Trophoblast cell (in vitro differentiated cells and primary cell): ENCODE measurements around the gene SNCA.

Experiments
- DNase-seq, 2 donors: peaks; one replicate each; pipeline ENCODE4 v3.0.0-alpha.2; 2016
- H2AFZ ChIP-seq: 2 replicates; pipeline ENCODE4 v1.6.1; 2013; ENCODE audit warnings: low read length, moderate library complexity, mild to moderate bottlenecking; ENCODE audit not compliant: insufficient read depth, poor library complexity
- H2AK5ac ChIP-seq: 2 replicates; pipeline ENCODE4 v1.6.1; 2013; ENCODE audit warnings: mild to moderate bottlenecking, low read length
- H2BK120ac ChIP-seq: 2 replicates; pipeline ENCODE4 v1.6.1; 2013; ENCODE audit warnings: low read length, mild to moderate bottlenecking, moderate library complexity; ENCODE audit not compliant: insufficient read depth, poor library complexity
- H2BK12ac ChIP-seq: 2 replicates; pipeline ENCODE4 v1.6.1; 2013; ENCODE audit warnings: mild to moderate bottlenecking, low read length, moderate library complexity
- H2BK5ac ChIP-seq: 2 replicates; pipeline ENCODE4 v1.6.1; 2013; ENCODE audit warnings: low read length, low read depth, moderate library complexity, mild to moderate bottlenecking; ENCODE audit not compliant: poor library complexity
- H3K14ac ChIP-seq: 2 replicates; pipeline ENCODE4 v1.6.1; 2013; ENCODE audit warnings: mild to moderate bottlenecking, low read length
- H3K18ac ChIP-seq: 2 replicates; pipeline ENCODE4 v1.6.1; 2013; ENCODE audit warnings: mild to moderate bottlenecking, low read length
- H3K23ac ChIP-seq: 2 replicates; pipeline ENCODE4 v1.6.1; 2013; ENCODE audit warnings: low read length
- H3K27ac ChIP-seq: 2 replicates; pipeline ENCODE4 v1.5.1; 2013; ENCODE audit warnings: low read depth, mild to moderate bottlenecking, inconsistent platforms, low read length, moderate library complexity
- H3K27me3 ChIP-seq: 2 replicates; pipeline ENCODE4 v1.6.1; 2013; ENCODE audit warnings: inconsistent platforms, mild to moderate bottlenecking, low read length, moderate library complexity; ENCODE audit not compliant: insufficient read depth
- H3K36me3 ChIP-seq, 2 experiments: 1 replicate in 1 of 2; 2 replicates in 1 of 2; pipeline ENCODE4 v1.6.1; 2013; ENCODE audit warnings: low read length in 2 of 2, mild to moderate bottlenecking in 2 of 2, moderate library complexity in 1 of 2; ENCODE audit not compliant: insufficient read depth in 2 of 2, control insufficient read depth in 1 of 2
- H3K4ac ChIP-seq: 2 replicates; pipeline ENCODE4 v1.6.1; 2013; ENCODE audit warnings: low read depth, mild to moderate bottlenecking, low read length, moderate library complexity
- H3K4me1 ChIP-seq, 2 experiments: 1 replicate in 1 of 2; 2 replicates in 1 of 2; pipeline ENCODE4 v1.6.1; 2013; ENCODE audit warnings: low read length in 2 of 2, mild to moderate bottlenecking in 2 of 2, moderate library complexity in 1 of 2; ENCODE audit not compliant: insufficient read depth in 2 of 2, control insufficient read depth in 1 of 2
- H3K4me2 ChIP-seq: 2 replicates; pipeline ENCODE4 v1.6.1; 2013; ENCODE audit warnings: inconsistent platforms, mild to moderate bottlenecking, low read length, moderate library complexity
- H3K4me3 ChIP-seq: 2 replicates; pipeline ENCODE4 v1.5.1; 2013; ENCODE audit warnings: mild to moderate bottlenecking, low read depth, low read length, inconsistent platforms
- H3K79me1 ChIP-seq: one replicate; pipeline ENCODE4 v1.6.1; 2013; ENCODE audit warnings: low read length
- H3K79me2 ChIP-seq: 2 replicates; pipeline ENCODE4 v1.6.1; 2013; ENCODE audit warnings: low read length, mild to moderate bottlenecking; ENCODE audit not compliant: control insufficient read depth, insufficient read depth, poor library complexity
- H3K9ac ChIP-seq: 2 replicates; pipeline ENCODE4 v1.6.1; 2013; ENCODE audit warnings: mild to moderate bottlenecking, low read length
- H3K9me3 ChIP-seq: 2 replicates; pipeline ENCODE4 v1.6.1; 2013; ENCODE audit warnings: low read depth, mild to moderate bottlenecking, control low read depth, inconsistent platforms, low read length; ENCODE audit not compliant: insufficient read depth
- H4K12ac ChIP-seq: 2 replicates; pipeline ENCODE4 v1.6.1; 2013; ENCODE audit warnings: low read depth, mild to moderate bottlenecking, low read length, moderate library complexity
- H4K8ac ChIP-seq: 2 replicates; pipeline ENCODE4 v1.6.1; 2013; ENCODE audit warnings: low read depth, mild to moderate bottlenecking, low read length, moderate library complexity
- H4K91ac ChIP-seq: one replicate; pipeline ENCODE4 v1.6.1; 2013; ENCODE audit warnings: low read depth, mild to moderate bottlenecking, low read length, moderate library complexity
- WGBS: extraction: QIAGEN DNeasy Blood & Tissue Kit; methylation state at CpG from one replicate; pipeline ENCODE4 v1.1.7; 2013; ENCODE audit warnings: missing lambda C conversion rate; ENCODE audit not compliant: insufficient read length, insufficient coverage; ENCODE audit errors: extremely low coverage; 5-methylcytosine and 5-hydroxymethylcytosine counted together

Gene SNCA

DNA sequence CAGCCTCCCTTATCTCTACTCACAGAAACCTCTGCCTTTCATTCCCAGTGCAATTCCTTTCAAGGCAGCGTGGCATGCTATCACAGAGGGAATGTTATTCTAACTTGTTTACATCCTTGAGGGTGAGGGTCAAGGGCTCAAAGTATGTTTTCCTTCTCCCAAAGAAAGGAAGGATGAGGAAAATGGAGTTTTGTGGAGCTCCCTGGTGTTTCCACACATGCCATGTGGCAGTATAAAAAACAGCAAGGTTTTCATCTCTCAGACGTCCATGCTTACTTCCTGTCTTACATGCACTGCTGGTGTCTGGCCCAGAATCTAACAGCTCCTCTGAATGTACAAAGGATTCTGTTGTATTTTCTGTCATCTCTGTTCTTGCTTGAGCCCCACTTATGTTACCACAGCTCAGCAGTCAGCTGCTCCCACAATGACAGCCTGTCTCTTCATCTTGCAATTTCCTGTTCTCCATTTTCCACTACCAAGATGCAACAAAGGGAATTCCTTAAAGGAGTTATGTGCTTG lies 128.0 kb downstream of the SNCA start:
- Histone ChIP-seq H3K79me1 (no peaks in the 10 kb centered on the region), H3K4me1 (peaks cover 0 to 3% of the 10 kb centered on the region in 2 experiments)

DNA sequence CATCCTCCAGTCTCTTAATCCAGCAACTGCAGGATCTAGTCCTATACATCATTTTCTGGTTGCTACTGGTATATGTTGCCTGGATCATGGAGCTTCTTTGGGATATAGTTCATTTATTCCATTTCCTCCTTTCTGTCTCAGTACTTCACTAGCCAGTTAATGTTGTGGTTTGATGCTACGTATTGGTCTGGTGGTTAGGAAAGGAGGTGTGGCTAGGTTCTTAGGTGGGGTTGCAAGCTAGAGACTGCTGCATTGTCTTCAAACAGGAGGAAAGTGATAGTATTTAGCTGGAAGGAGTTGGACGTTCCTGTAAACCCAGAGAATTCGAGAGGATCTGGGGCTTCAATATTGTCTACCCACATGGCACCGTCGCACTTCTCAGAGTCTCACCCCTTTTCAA lies 129.5 kb downstream of the SNCA start:
- Histone ChIP-seq H3K36me3 (no peaks in the 10 kb centered on the region), H2AFZ (no peak overlapping the region), H4K12ac (no peak overlapping the region), H2AK5ac (no peak overlapping the region), H3K79me2 (no peaks in the 10 kb centered on the region), H4K8ac (no peak overlapping the region), H3K18ac (no peak overlapping the region), H3K14ac (no peak overlapping the region), H2BK120ac (no peak overlapping the region), H3K23ac (no peak overlapping the region), H3K4me3 (no peak overlapping the region), H3K4me1 (peaks cover 0 to 3% of the 10 kb centered on the region in 2 experiments), H3K27me3 (no peaks in the 10 kb centered on the region), H3K79me1 (no peaks in the 10 kb centered on the region), H3K27ac (no peak overlapping the region), H2BK12ac (no peak overlapping the region), H3K9ac (peak overlapping the region; percentile 61), H3K4ac (no peak overlapping the region), H3K9me3 (no peaks in the 10 kb centered on the region), H2BK5ac (no peak overlapping the region), H3K4me2 (no peak overlapping the region), H4K91ac (no peak overlapping the region)
- no peak for DNase-seq
- WGBS: no CpG with 5 or more reads among the region's 5 CpGs

More for the DNA sequence above, 128.0 kb downstream of the SNCA start:
- Histone ChIP-seq H3K27me3 (no peaks in the 10 kb centered on the region), H4K91ac (no peak overlapping the region), H3K4me3 (no peak overlapping the region), H3K9ac (no peak overlapping the region), H4K8ac (no peak overlapping the region), H2BK5ac (no peak overlapping the region), H2BK120ac (no peak overlapping the region), H3K18ac (no peak overlapping the region), H3K36me3 (no peaks in the 10 kb centered on the region), H4K12ac (no peak overlapping the region), H3K4ac (no peak overlapping the region), H3K14ac (no peak overlapping the region), H3K23ac (no peak overlapping the region), H2AK5ac (no peak overlapping the region), H2BK12ac (no peak overlapping the region), H3K9me3 (no peaks in the 10 kb centered on the region), H3K27ac (peak overlapping the region; percentile 28), H3K4me2 (peak overlapping the region; percentile 13), H2AFZ (no peak overlapping the region), H3K79me2 (no peaks in the 10 kb centered on the region)
- no CpG with 5 or more reads among the region's 2 CpGs for WGBS
- no peak for DNase-seq

DNA sequence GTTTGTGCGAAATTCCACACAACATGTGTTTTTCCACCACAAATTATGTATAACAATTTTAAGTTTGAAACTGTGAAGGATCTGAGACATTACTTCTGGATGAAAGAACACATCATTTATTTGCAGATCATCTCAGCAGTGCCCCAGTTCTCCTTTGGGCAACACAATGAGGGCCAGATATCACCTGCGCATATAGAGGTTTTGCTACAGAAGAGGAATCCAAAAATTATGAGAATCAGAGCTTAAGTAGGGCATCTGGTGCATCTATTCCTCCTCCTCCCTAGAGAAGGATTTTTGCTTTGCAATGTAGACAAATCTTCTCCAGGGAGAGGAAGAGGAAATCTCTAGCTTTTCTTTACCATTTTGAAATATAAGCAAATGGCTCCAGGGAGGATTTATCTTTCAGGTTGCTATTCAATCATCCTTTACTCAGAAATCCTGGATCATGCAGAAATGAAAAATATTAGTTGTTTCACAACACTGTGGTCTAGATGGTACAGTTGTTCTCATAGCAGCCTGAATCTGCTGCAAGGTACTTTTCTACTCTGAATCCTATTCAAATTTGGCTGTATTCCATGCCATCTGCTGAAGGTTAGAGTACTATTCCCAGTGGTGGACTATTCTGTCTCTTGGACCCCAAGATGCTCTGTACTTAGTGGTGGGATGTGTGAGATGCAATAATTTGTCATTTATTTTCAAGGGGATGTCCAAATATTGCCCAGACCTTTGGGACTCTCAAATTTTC lies 132.1 kb downstream of the SNCA start:
- no CpG with 5 or more reads among the region's 2 CpGs for WGBS
- no peak overlapping the region for H2AFZ ChIP-seq
- no peaks in the 10 kb centered on the region for H3K79me2 ChIP-seq
- no peaks in the 10 kb centered on the region for H3K27me3 ChIP-seq
- no peak overlapping the region for H3K14ac ChIP-seq
- no peaks in the 10 kb centered on the region for H3K36me3 ChIP-seq
- no peak overlapping the region for H4K12ac ChIP-seq
- H4K91ac ChIP-seq: no peak overlapping the region
- no peak for DNase-seq
- H3K4ac ChIP-seq: no peak overlapping the region
- no peak overlapping the region for H3K4me3 ChIP-seq
- no peak overlapping the region for H3K9ac ChIP-seq
- no peak overlapping the region for H3K18ac ChIP-seq
- H4K8ac ChIP-seq: no peak overlapping the region
- H3K4me2 ChIP-seq: no peak overlapping the region
- H3K23ac ChIP-seq: no peak overlapping the region
- H3K27ac ChIP-seq: no peak overlapping the region
- no peak overlapping the region for H2AK5ac ChIP-seq
- H2BK12ac ChIP-seq: no peak overlapping the region
- peaks cover 0 to 3% of the 10 kb centered on the region in 2 experiments for H3K4me1 ChIP-seq
- H2BK120ac ChIP-seq: no peak overlapping the region
- H3K9me3 ChIP-seq: no peaks in the 10 kb centered on the region
- no peaks in the 10 kb centered on the region for H3K79me1 ChIP-seq
- H2BK5ac ChIP-seq: no peak overlapping the region

DNA sequence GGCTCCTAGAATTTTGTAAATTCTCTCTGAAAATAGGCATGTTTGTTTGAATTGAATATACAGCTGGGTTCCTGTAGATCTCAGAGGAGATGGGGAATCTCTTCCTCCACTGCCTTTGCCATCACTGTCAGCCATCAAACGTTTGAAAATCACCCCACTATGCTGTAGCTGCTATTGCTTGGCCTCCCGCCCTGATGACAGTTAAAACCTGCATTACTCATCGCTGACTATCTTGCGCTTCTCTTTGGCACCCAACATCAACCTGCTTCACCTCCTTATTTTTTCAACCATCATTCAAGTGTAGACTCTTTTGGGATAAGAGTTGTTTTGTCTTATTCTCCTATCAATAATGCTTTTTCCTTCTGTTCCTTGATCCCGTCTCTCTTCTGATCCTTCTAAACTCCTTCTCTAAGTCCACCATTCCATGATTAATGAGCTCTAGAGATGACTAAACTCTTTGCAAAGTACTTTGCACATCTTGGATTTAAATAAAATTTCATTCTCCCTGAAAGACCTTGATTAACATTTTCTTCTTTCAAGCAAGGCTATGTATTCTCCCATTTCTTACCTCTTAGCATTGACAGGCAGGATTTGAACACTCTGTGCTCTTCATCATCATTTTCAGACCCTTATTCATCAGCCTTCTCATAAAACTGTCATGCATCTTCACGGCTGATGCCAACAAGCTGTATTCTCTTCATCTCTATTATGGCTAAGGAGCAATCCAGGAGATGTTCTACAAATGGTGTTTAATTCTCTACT lies 133.0 kb downstream of the SNCA start:
- H2AFZ ChIP-seq: no peak overlapping the region
- DNase-seq: no peak
- H3K4me1 ChIP-seq: peaks cover 0 to under 1% of the 10 kb centered on the region in 2 experiments
- H3K9me3 ChIP-seq: no peaks in the 10 kb centered on the region
- no peak overlapping the region for H3K23ac ChIP-seq
- H3K79me1 ChIP-seq: no peaks in the 10 kb centered on the region
- no peak overlapping the region for H3K4me3 ChIP-seq
- no peak overlapping the region for H3K18ac ChIP-seq
- H2BK12ac ChIP-seq: no peak overlapping the region
- H3K79me2 ChIP-seq: no peaks in the 10 kb centered on the region
- no peak overlapping the region for H2BK5ac ChIP-seq
- no peak overlapping the region for H3K14ac ChIP-seq
- no peaks in the 10 kb centered on the region for H3K27me3 ChIP-seq
- H2BK120ac ChIP-seq: no peak overlapping the region
- H4K8ac ChIP-seq: no peak overlapping the region
- no peak overlapping the region for H2AK5ac ChIP-seq
- WGBS: no CpG with 5 or more reads among the region's 6 CpGs
- no peak overlapping the region for H3K4me2 ChIP-seq
- no peaks in the 10 kb centered on the region for H3K36me3 ChIP-seq
- no peak overlapping the region for H4K12ac ChIP-seq
- no peak overlapping the region for H4K91ac ChIP-seq
- no peak overlapping the region for H3K9ac ChIP-seq
- no peak overlapping the region for H3K27ac ChIP-seq
- H3K4ac ChIP-seq: no peak overlapping the region
